ENCODE measurements around the gene AQP12B.

AQP12B gene

GRCh38 chr2:240716130-240716798 is 33.6 kb upstream of the AQP12B start:
- no peak overlapping the region for H3K27ac ChIP-seq
- TF ChIP-seq, protein P1, sequence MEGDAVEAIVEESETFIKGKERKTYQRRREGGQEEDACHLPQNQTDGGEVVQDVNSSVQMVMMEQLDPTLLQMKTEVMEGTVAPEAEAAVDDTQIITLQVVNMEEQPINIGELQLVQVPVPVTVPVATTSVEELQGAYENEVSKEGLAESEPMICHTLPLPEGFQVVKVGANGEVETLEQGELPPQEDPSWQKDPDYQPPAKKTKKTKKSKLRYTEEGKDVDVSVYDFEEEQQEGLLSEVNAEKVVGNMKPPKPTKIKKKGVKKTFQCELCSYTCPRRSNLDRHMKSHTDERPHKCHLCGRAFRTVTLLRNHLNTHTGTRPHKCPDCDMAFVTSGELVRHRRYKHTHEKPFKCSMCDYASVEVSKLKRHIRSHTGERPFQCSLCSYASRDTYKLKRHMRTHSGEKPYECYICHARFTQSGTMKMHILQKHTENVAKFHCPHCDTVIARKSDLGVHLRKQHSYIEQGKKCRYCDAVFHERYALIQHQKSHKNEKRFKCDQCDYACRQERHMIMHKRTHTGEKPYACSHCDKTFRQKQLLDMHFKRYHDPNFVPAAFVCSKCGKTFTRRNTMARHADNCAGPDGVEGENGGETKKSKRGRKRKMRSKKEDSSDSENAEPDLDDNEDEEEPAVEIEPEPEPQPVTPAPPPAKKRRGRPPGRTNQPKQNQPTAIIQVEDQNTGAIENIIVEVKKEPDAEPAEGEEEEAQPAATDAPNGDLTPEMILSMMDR (IDR thresholded peaks at IDR 0.05) = no peak
- no peak for TF ChIP-seq ZFX (IDR thresholded peaks at IDR 0.05; ENCODE audit: borderline replicate concordance)

- H3K27ac ChIP-seq = no peak overlapping the region
- no peak for TF ChIP-seq ZFX (IDR thresholded peaks at IDR 0.05; ENCODE audit: borderline replicate concordance)
- TF ChIP-seq, protein P1 (IDR thresholded peaks at IDR 0.05) = no peak
Observed at GRCh38 chr2:240714747-240715725, 32.4 kb upstream of the AQP12B start.

GRCh38 chr2:240713928-240714746 is 31.5 kb upstream of the AQP12B start:
- TF ChIP-seq ZFX (IDR thresholded peaks at IDR 0.05; ENCODE audit: borderline replicate concordance) = no peak
- TF ChIP-seq, protein P1 (IDR thresholded peaks at IDR 0.05) = no peak

DNA sequence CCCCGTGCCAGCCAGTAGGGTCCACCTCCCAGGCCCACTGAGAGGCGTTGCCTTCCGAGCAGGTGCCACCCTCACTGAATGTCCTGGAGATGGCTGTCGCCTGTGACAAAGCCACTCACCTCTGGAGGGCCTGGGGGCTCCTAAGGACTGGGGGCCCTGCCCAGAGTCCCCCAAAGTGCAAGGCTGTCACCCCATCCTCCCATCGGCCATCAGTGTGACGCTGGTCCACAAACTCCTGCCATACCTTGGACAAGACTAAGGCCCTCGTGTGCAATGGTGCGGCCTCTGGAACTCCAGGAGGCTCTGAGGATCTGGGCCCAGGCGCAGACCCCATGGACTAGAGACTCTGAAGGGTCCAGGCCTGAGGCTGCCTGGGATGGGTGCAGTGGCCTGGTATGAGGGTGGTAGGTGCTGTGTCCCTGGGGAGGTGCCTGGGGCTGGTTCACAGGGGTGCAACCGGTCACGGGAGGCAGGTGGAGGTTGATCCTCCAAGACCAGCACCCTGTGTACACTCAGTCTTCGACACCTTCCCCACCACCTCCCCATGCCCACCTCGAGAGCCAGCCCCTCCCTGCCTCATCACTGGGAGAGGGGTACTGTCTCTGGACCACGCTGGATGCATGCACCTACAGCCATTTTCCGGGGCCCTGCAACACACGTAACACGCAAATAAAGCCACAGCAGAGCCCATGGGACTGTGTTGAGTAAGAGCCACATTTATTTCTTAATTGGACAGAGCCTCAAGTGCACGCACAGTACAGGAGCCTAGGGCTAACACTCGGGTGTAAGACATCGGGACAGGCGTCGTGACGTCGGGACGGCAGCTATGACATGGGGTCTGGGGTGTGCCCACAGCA is 30.6 kb upstream of the AQP12B start:
- H3K27ac ChIP-seq = no peak overlapping the region
- no peak for TF ChIP-seq ZFX (IDR thresholded peaks at IDR 0.05; ENCODE audit: borderline replicate concordance)
- TF ChIP-seq, protein P1 (IDR thresholded peaks at IDR 0.05) = no peak

More at GRCh38 chr2:240713928-240714746, 31.5 kb upstream of the AQP12B start:
- no peak overlapping the region for H3K27ac ChIP-seq

DNA sequence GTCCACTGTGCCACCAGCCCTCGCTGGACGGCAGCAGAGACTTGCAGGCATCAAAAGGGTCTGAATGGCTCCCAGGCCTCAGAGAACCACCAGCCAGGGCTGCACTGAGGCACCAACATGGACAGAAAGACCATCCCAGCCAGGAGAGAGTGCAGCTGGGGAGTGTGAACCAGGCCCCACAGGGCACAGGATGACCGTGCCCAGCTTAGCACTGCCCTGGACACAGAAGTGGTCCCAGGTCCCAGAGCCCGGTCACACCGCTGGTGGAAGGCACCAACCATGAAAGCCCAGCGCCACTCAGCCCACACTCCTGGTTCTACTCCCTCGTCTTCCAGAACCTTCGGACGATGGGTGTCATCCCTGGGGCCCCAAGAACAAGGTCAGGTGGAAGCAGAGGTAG is 29.4 kb upstream of the AQP12B start:
- TF ChIP-seq, protein P1 (IDR thresholded peaks at IDR 0.05) = no peak
- TF ChIP-seq ZFX (IDR thresholded peaks at IDR 0.05; ENCODE audit: borderline replicate concordance) = no peak
- H3K27ac ChIP-seq = no peak overlapping the region

- no peak for TF ChIP-seq ZFX (IDR thresholded peaks at IDR 0.05; ENCODE audit: borderline replicate concordance)
- no peak overlapping the region for H3K27ac ChIP-seq
Observed at GRCh38 chr2:240711701-240712100, 29.0 kb upstream of the AQP12B start.
